HuH-7.5 (cell line): ENCODE results near the gene TNFSF9.
"Not testable (repeated sequence)": the region's sequence is repeated elsewhere in the genome, so short reads cannot be mapped to it uniquely, and the experiment has no call there.

Experiments
- DNase-seq: peaks from one replicate; pipeline ENCODE4 v3.0.0; 2011; ENCODE audit warnings: low spot score

The TNFSF9 gene

GRCh38 chr19:6532244-6532999 lies 1.6 kb downstream of the TNFSF9 start:
- no peak for DNase-seq

GRCh38 chr19:6533000-6533328 lies 2.1 kb downstream of the TNFSF9 start:
- no peak for DNase-seq

GRCh38 chr19:6533746-6534418 lies 3.1 kb downstream of the TNFSF9 start:
- DNase-seq, result no peak

- no peak for DNase-seq
Measured at GRCh38 chr19:6534451-6535093, 3.7 kb downstream of the TNFSF9 start.

- no peak for DNase-seq
Measured at GRCh38 chr19:6535558-6536137, 4.8 kb downstream of the TNFSF9 start.

- DNase-seq, result no peak
Measured at GRCh38 chr19:6539514-6539913, 8.7 kb downstream of the TNFSF9 start.

- no peak for DNase-seq
Measured at GRCh38 chr19:6540918-6541689, 10.3 kb downstream of the TNFSF9 start.

- no peak for DNase-seq
Measured at GRCh38 chr19:6543866-6544347, 13.1 kb downstream of the TNFSF9 start.

GRCh38 chr19:6550679-6551078 lies 19.9 kb downstream of the TNFSF9 start:
- DNase-seq, result not testable (repeated sequence)

GRCh38 chr19:6551091-6551490 lies 20.3 kb downstream of the TNFSF9 start:
- no peak for DNase-seq

GRCh38 chr19:6551607-6552450 lies 21.0 kb downstream of the TNFSF9 start:
- no peak for DNase-seq

- no peak for DNase-seq
Measured at GRCh38 chr19:6556043-6556449, 25.2 kb downstream of the TNFSF9 start.

GRCh38 chr19:6556480-6557195 lies 25.8 kb downstream of the TNFSF9 start:
- DNase-seq, result no peak

- DNase-seq, result not testable (repeated sequence)
Measured at GRCh38 chr19:6562437-6562836, 31.6 kb downstream of the TNFSF9 start.

- DNase-seq, result no peak
Measured at GRCh38 chr19:6564393-6564792, 33.6 kb downstream of the TNFSF9 start.

- DNase-seq, result not testable (repeated sequence)
Measured at GRCh38 chr19:6566727-6567126, 35.9 kb downstream of the TNFSF9 start.

GRCh38 chr19:6568010-6568526 lies 37.2 kb downstream of the TNFSF9 start:
- DNase-seq, result no peak

- DNase-seq, result no peak
Measured at GRCh38 chr19:6568816-6569215, 38.0 kb downstream of the TNFSF9 start.

GRCh38 chr19:6570764-6571163 lies 39.9 kb downstream of the TNFSF9 start:
- no peak for DNase-seq

- no peak for DNase-seq
Measured at GRCh38 chr19:6571167-6571566, 40.3 kb downstream of the TNFSF9 start.
